BLaER1 treated with 17β-estradiol and CSF1 and Interleukin-3, amounts not matched to agents 10 nM and 100 nM (cell line): ENCODE results near the gene ZNF436.

Experiments
- H3K27ac ChIP-seq, 11 experiments: shearing (Covaris generic); formaldehyde crosslinking; 2 replicates each; pipeline ENCODE4 v1.8.1; 2022
- H3K27me3 ChIP-seq, 11 experiments: shearing (Covaris generic); formaldehyde crosslinking; 2 replicates each; pipeline ENCODE4 v1.8.1; 2022
- H3K36me3 ChIP-seq, 11 experiments: shearing (Covaris generic); formaldehyde crosslinking; 2 replicates each; pipeline ENCODE4 v1.8.1; 2022
- H3K4me1 ChIP-seq, 10 experiments: shearing (Covaris generic); formaldehyde crosslinking; 2 replicates each; pipeline ENCODE4 v1.8.1; 2022
- H3K4me2 ChIP-seq, 11 experiments: shearing (Covaris generic); formaldehyde crosslinking; 2 replicates each; pipeline ENCODE4 v1.8.1; 2022
- H3K4me3 ChIP-seq, 10 experiments: shearing (Covaris generic); formaldehyde crosslinking; 2 replicates each; pipeline ENCODE4 v1.8.1; 2022
- H3K9ac ChIP-seq, 11 experiments: shearing (Covaris generic); formaldehyde crosslinking; 2 replicates each; pipeline ENCODE4 v1.8.1; 2022
- H3K9me3 ChIP-seq, 11 experiments: shearing (Covaris generic); formaldehyde crosslinking; replicated peaks in 1 of 11; 2 replicates each; pipeline ENCODE4 v1.8.1; 2022
- H4K20me1 ChIP-seq, 11 experiments: shearing (Covaris generic); formaldehyde crosslinking; 2 replicates each; pipeline ENCODE4 v1.8.1; 2022
- Cebpa-rat ChIP-seq, 11 experiments: shearing (Covaris generic); IDR thresholded peaks; 2 replicates each; pipeline ENCODE4 v1.8.1; 2022

Gene ZNF436

DNA sequence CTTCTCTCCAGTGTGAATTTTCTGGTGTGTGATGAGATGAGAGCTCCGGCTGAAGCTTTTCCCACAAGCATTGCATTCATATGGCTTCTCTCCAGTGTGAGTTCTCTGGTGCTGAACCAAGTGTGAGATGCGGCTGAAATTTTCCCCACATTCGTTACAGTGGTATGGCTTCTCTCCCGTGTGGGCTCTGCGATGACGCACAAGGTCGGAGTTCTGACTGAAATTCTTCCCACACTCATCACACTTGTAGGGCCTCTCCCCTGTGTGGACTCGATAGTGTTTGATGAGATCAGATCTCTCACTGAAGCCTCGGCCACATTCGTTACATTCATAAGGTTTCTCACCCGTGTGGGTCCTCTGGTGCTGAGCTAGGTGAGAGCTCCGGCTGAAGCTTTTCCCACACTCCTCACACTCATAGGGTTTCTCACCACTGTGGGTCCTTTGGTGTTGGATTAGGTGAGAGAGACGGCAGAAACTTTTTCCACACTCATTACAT, 7.4 kb downstream of the ZNF436 start:
- Histone ChIP-seq H3K4me2 (no peak overlapping the region), H3K4me3 (peak overlapping the region; percentile 18 to 56 (median 39)), H3K36me3 (peaks cover 90 to 100% (median 98%) of the 10 kb centered on the region in 11 experiments), H3K4me1 (peaks cover 3 to 12% (median 4%) of the 10 kb centered on the region in 10 experiments), H3K27me3 (peaks cover 0 to 7% (median 0%) of the 10 kb centered on the region in 11 experiments; a peak in 2 of 22 replicates), H3K27ac (no peak overlapping the region), H3K9me3 (peaks cover 95 to 100% (median 98%) of the 10 kb centered on the region in 11 experiments), H3K9ac (no peak overlapping the region), H4K20me1 (no peaks in the 10 kb centered on the region)
- TF ChIP-seq Cebpa-rat (IDR thresholded peaks at IDR 0.05), result no peak

- H4K20me1 ChIP-seq, result no peaks in the 10 kb centered on the region
- H3K4me3 ChIP-seq, result 0 out of 20 replicates have a peak overlapping the region, but pooled peaks of 1 of the 10 experiments have one; percentile 4
- H3K27me3 ChIP-seq, result peaks cover 0 to 7% (median 0%) of the 10 kb centered on the region in 11 experiments; a peak in 2 of 22 replicates
- H3K27ac ChIP-seq, result no peak overlapping the region
- peaks cover 0 to 5% (median 0%) of the 10 kb centered on the region in 10 experiments; a peak in 1 of 20 replicates for H3K4me1 ChIP-seq
- H3K9ac ChIP-seq, result no peak overlapping the region
- peaks cover 66 to 86% (median 79%) of the 10 kb centered on the region in 11 experiments for H3K9me3 ChIP-seq
- peaks cover 56 to 81% (median 73%) of the 10 kb centered on the region in 11 experiments for H3K36me3 ChIP-seq
- H3K4me2 ChIP-seq, result no peak overlapping the region
- no peak for TF ChIP-seq Cebpa-rat (IDR thresholded peaks at IDR 0.05)
Measured at GRCh38 chr1:23358310-23358875, 11.2 kb downstream of the ZNF436 start.

DNA sequence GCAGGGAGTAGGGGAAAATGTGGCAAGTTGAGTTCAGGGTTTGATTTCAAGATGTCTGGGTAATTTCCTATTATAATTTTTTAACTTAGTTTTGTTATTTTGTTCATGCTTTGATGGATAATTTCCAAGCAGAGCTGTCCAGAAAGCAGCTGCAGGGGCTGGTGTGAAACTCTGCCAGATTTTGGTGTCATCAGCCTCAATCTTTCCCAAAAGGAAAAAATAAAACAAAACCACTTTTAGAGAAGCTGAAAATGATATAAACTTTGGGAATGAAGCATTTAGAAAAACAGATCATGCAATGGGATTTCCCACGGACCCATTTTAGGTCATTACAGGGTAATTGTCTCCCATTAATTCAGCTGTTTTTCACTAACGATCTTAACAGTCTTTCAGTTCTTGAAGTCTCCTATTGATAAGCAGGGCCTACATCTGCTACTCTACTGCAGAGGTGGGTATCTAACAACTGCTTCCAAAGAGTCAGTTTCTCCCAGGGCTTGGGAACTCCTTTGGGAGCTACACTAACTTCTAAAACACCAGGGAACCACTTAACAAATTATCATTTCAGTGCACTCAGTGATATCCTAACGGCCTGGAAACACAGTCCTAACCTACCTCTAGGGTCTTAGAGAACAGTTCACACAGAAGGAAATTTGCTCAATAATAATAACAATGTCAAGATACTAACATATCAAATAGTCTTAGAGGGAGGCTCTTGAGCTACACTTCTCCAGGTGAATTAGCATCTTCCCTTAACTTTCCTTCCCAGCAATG, 12.3 kb downstream of the ZNF436 start:
- Histone ChIP-seq H3K27ac (no peak overlapping the region), H3K9ac (no peak overlapping the region), H3K4me2 (no peak overlapping the region), H3K4me1 (peaks cover 0 to 5% (median 0%) of the 10 kb centered on the region in 10 experiments; a peak in 1 of 20 replicates), H3K27me3 (peaks cover 0 to 3% (median 0%) of the 10 kb centered on the region in 11 experiments; a peak in 1 of 22 replicates), H3K9me3 (peaks cover 55 to 75% (median 68%) of the 10 kb centered on the region in 11 experiments), H3K4me3 (no peak overlapping the region), H4K20me1 (no peaks in the 10 kb centered on the region), H3K36me3 (peaks cover 46 to 70% (median 62%) of the 10 kb centered on the region in 11 experiments)
- TF ChIP-seq Cebpa-rat (IDR thresholded peaks at IDR 0.05), result no peak

DNA sequence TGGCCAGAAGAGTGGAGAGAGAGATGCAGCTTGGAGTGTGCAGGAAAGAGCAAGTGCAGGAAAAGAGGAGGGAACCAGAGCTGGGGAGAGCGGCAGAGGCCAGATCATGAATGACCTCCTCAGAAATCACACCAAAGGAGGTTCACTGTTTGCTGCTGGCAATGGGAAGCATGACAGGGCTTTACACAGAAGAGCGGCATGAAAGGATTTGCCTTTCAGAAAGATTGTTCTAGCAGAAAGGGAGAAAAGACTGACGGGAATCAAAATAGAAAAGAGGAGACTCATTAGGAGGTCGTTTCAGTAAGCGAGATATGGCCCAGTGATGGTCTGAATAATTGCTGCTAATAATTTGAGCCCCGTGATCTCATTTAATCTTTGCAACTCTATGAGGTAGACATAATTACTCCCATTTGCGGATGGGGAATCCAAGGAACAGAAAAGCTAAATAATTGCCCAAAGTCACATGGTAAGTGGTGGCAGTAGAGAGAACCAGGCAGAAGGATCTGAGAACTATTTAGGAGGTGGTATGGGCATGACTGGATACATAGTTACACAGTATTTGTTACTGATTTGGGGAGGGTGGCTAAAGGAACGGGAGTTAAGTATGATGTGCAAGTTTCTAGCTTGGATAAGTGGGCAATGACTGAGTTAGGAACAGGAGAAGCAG, 13.0 kb downstream of the ZNF436 start:
- Histone ChIP-seq H3K4me3 (no peak overlapping the region), H3K36me3 (peaks cover 38 to 63% (median 55%) of the 10 kb centered on the region in 11 experiments), H3K4me1 (peaks cover 0 to 5% (median 0%) of the 10 kb centered on the region in 10 experiments; a peak in 1 of 20 replicates), H4K20me1 (no peaks in the 10 kb centered on the region), H3K9me3 (peaks cover 48 to 68% (median 61%) of the 10 kb centered on the region in 11 experiments), H3K4me2 (no peak overlapping the region), H3K27me3 (no peaks in the 10 kb centered on the region), H3K27ac (no peak overlapping the region), H3K9ac (no peak overlapping the region)
- no peak for TF ChIP-seq Cebpa-rat (IDR thresholded peaks at IDR 0.05)

DNA sequence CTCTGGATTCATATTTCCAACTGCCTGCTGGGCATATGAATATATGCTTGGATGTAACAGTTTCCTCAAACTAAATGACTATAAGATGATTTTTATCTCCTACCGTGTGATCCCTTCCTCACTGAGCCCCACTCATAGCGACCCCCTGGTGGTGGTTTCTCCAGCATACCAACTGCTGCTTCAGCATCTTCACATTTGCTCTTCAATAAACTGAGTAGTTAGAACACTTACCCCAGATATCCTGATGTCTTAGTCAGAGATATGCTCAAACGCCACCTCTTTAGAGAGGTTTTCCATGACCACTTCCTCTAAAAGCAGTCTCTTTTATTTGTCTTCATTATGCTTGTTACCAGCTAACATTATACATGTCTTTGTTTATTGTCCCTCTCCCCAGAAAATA, 15.4 kb downstream of the ZNF436 start:
- Histone ChIP-seq H3K27ac (no peak overlapping the region), H3K27me3 (no peaks in the 10 kb centered on the region), H3K36me3 (peaks cover 15 to 39% (median 31%) of the 10 kb centered on the region in 11 experiments), H3K4me1 (peaks cover 0 to 5% (median 0%) of the 10 kb centered on the region in 10 experiments; a peak in 1 of 20 replicates), H4K20me1 (no peaks in the 10 kb centered on the region), H3K4me2 (no peak overlapping the region), H3K9ac (no peak overlapping the region), H3K4me3 (no peak overlapping the region), H3K9me3 (peaks cover 24 to 45% (median 37%) of the 10 kb centered on the region in 11 experiments)
- TF ChIP-seq Cebpa-rat (IDR thresholded peaks at IDR 0.05), result no peak

- H3K9me3 ChIP-seq, result peaks cover 4 to 24% (median 18%) of the 10 kb centered on the region in 11 experiments; a peak in 21 of 22 replicates
- H3K36me3 ChIP-seq, result peaks cover 0 to 19% (median 11%) of the 10 kb centered on the region in 11 experiments; a peak in 13 of 22 replicates
- no peaks in the 10 kb centered on the region for H4K20me1 ChIP-seq
- H3K4me3 ChIP-seq, result no peak overlapping the region
- H3K4me1 ChIP-seq, result peaks cover 0 to 5% (median 0%) of the 10 kb centered on the region in 10 experiments; a peak in 1 of 20 replicates
- H3K4me2 ChIP-seq, result no peak overlapping the region
- H3K27me3 ChIP-seq, result no peaks in the 10 kb centered on the region
- no peak overlapping the region for H3K9ac ChIP-seq
- no peak for TF ChIP-seq Cebpa-rat (IDR thresholded peaks at IDR 0.05)
- H3K27ac ChIP-seq, result no peak overlapping the region
Measured at GRCh38 chr1:23352096-23352695, 17.4 kb downstream of the ZNF436 start.

DNA sequence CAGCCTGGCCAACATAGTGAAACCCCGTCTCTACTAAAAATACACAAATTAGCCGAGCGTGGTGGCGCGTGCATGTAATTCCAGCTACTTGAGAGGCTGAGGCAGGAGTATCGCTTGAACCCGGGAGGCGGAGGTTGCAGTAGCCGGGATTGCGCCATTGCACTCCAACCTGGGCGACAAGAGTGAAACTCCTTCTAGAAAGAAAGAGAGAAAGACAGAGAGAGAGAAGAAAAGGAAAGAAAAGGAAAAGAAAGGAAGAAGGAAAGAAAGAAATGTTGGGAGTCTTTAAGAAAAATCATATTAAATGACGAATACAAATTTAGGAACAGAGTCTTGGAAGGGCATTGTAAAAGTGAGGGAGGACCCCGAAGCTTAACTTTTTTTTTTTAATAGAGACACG, 23.7 kb downstream of the ZNF436 start:
- peaks cover 14 to 26% (median 22%) of the 10 kb centered on the region in 10 experiments for H3K4me1 ChIP-seq
- H3K27ac ChIP-seq, result peak overlapping the region in 3 of 11 experiments; percentile 96 to 99 (median 97); a peak in 1 of 22 replicates
- no peak overlapping the region for H3K4me3 ChIP-seq
- H3K27me3 ChIP-seq, result no peaks in the 10 kb centered on the region
- H3K9ac ChIP-seq, result no peak overlapping the region
- H4K20me1 ChIP-seq, result peaks cover 24 to 26% (median 25%) of the 10 kb centered on the region in 11 experiments; a peak in 21 of 22 replicates
- H3K9me3 ChIP-seq, result peaks cover 0 to 13% (median 9%) of the 10 kb centered on the region in 11 experiments; a peak in 8 of 22 replicates
- H3K36me3 ChIP-seq, result peaks cover 0 to 4% (median 0%) of the 10 kb centered on the region in 11 experiments; a peak in 5 of 22 replicates
- TF ChIP-seq Cebpa-rat (IDR thresholded peaks at IDR 0.05), result no peak
- H3K4me2 ChIP-seq, result peak overlapping the region in 2 of 11 experiments; percentile 77 to 91; a peak in 2 of 22 replicates

DNA sequence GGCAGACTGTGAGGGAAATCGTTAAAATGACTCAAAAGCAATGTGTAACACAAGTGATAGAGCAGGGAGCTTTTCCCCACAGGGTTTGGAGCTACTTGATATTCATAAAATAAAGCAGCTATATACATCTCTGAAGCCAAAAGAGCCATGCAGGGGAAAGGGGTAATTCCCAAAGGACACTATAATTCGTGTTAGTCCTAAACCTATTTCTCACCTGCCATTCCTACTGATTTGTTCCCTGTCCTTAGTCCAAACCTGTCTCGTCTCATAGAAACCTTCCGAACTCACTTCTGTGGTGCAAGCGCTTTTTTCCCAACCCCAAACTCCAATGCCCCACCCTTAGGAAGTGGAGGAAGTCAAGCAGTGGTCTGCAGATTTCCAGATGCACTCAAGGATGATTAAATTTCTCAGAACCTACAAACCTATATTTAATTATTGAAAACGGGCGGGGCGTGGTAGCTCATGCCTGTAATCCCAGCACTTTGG, 24.6 kb downstream of the ZNF436 start:
- peaks cover 22 to 35% (median 31%) of the 10 kb centered on the region in 10 experiments for H3K4me1 ChIP-seq
- peaks cover 0 to 13% (median 8%) of the 10 kb centered on the region in 11 experiments; a peak in 9 of 22 replicates for H3K36me3 ChIP-seq
- H4K20me1 ChIP-seq, result peaks cover 32 to 35% (median 34%) of the 10 kb centered on the region in 11 experiments
- TF ChIP-seq Cebpa-rat (IDR thresholded peaks at IDR 0.05), result no peak
- peak overlapping the region; percentile 76 to 95 (median 85) for H3K4me2 ChIP-seq
- H3K4me3 ChIP-seq, result peak overlapping the region; percentile 71 to 89 (median 80)
- peak overlapping the region; percentile 85 to 100 (median 97) for H3K27ac ChIP-seq
- H3K27me3 ChIP-seq, result no peaks in the 10 kb centered on the region
- H3K9me3 ChIP-seq, result peaks cover 0 to 13% (median 9%) of the 10 kb centered on the region in 11 experiments; a peak in 8 of 22 replicates
- peak overlapping the region; percentile 94 to 99 (median 99) for H3K9ac ChIP-seq
